T47D (cell line): ENCODE measurements around the gene NANOS3.

Experiments
- DNase-seq, 2 experiments: peaks; one replicate each; pipeline versions ENCODE4 v3.0.0 to v3.0.0-alpha.2; 2011 to 2012; ENCODE audit warnings: low read depth in 1 of 2, low spot score in 1 of 2
- JUND ChIP-seq: IDR thresholded peaks from 2 replicates; pipeline ENCODE4 v1.6.1; 2012; ENCODE audit warnings: low read depth
- in situ Hi-C: cut with HindIII; loops from 2 replicates; pipeline ENCODE4 v1.10.0; 2016; ENCODE audit warnings: low sequenced_read_pairs, low pct_unique_long_range_greater_than_20kb

Gene NANOS3

DNA sequence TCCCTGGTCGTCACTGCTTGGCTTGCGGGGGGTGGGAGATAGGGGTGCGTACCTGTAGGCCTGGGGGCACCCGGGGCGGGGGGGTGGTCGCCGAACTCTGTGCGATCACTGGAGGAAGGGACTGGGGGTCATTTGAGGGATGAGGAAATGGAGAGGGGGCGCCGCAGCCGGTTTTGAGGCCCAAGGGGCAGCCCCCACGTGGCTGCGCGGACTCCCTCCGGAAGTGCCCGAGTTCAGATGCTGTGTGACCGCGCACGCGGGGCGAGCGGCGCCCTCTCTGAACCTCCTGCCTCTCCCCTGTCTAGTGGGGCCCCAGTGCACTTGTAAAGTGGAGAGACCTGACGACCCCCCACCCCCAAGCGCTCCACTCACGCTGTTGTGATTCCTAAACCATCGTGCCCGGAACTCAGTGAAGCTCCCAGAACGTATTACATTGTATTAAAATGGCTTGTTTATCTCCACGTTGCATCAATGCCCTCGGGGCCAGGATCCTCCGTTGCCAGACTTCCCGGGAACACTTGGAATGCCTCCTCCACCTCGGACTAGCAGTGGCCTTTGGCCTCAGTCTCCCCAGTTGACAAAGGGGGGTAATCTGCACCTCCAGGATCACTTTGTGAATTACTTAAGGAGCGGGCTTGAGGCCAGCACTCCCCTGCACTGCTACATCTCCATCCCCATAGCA, 3.0 kb upstream of the NANOS3 start:
- no peak for TF ChIP-seq JUND
- DNase-seq, result peak in 1 of 2 experiments; percentile 44
- in situ Hi-C loops, result no loop called here

DNA sequence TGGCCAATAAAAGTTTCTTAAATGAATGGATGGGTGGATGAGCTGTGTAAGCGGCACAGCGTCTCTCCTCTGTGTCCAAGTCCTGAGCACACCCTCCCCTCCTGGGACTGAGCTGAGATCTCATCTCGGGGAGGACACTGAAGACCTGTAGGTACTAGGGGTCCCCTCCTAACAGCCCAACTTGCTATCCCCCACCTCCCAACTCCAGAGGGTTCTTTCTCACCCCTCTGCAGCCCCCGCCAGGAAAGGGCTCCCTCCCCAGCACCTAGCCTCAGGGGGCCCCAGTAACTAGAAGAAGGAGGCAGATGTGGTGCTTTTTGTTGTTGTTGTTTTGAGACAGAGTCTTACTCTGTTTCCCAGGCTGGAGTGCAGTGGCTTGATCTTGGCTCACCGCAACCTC, 1.1 kb upstream of the NANOS3 start:
- no peak for TF ChIP-seq JUND
- in situ Hi-C loops, result no loop called here
- no peak for DNase-seq

DNA sequence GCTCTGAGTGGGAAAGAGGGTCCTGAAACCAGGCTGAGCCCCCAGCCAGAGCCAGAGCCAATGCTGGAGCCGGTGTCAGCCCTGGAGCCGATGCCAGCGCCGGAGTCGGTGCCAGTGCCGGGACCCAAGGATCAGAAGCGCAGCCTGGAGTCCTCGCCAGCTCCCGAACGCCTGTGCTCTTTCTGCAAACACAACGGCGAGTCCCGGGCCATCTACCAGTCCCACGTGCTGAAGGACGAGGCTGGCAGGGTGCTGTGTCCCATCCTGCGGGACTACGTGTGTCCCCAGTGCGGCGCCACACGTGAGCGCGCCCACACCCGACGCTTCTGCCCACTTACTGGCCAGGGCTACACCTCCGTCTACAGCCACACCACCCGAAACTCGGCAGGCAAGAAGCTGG, 369 bp downstream of the NANOS3 start:
- no peak for DNase-seq
- in situ Hi-C loops, result no loop called here
- TF ChIP-seq JUND, result no peak

DNA sequence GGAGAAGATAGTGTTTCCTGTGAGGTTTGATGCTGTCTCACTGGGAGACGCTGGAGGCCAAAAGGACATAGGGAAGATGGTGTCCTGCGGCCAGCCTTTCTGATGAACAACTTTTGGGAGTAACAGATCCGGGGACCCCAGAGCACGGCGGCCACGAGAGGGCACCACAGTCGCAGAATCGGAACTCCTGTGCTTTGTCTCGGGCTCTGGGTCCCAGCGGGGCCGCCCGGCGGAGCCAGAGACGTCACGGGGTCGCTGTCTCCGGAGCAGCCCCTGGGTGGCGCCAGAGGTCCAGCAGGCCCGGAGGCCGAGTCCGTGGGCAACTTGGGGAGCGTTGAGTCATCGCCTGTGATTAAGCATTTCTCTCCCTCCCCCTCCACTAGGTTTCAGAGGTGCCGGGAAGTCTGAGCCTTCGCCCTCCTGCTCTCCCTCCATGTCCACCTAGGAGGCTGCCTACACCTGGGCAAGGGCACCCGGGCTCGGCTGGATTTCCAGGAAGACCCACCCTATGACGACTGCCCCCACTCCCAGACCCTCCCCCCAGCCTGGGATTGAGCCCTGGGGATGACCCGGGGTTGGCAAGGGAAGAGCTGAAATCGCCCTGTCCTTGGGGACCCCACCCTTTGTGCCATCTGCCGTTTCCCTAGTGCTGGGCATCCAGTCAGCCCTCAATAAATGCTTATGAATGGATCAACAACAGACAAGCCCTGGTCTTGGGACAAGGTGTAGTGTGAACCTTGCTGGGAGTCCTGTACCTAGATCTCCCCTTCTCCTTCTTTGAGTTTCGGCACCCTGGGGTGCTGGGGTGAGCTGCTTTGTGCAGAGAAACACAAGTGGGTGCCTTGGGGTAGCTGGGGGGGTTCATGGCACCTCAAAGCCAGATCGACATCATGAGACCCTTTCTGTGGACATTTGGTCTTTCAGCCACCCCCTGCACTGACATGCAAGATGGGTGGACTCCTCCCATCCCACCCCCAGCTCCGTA, 3.4 kb downstream of the NANOS3 start:
- DNase-seq, result peak; percentile 87 to 93
- in situ Hi-C loops, result no loop called here
- TF ChIP-seq JUND, result no peak; the same call in 1 of the 2 replicates

DNA sequence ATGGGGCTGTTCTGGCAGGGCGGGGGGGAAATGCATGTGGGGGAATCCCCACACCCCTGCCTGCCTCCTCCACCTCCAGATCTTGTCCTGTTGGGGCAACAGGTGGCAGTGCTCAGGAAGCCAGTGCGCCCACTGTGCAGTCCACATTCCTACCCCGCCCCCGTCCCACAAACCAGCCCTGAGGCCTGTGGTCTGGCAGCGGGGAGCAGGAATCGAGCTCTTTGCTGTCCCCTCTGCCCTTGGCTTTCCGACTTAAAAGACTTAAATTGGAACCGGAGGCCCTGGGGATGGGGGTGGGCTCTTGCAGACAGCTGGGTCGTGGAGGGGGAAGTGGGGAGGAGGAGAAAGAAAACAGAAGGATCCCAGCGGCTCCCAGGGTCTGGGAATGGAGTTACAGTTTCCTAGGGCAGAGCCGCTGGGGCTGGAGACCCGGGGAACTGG, 4.3 kb downstream of the NANOS3 start:
- no peak for TF ChIP-seq JUND
- DNase-seq, result no peak
- in situ Hi-C loops, result no loop called here

DNA sequence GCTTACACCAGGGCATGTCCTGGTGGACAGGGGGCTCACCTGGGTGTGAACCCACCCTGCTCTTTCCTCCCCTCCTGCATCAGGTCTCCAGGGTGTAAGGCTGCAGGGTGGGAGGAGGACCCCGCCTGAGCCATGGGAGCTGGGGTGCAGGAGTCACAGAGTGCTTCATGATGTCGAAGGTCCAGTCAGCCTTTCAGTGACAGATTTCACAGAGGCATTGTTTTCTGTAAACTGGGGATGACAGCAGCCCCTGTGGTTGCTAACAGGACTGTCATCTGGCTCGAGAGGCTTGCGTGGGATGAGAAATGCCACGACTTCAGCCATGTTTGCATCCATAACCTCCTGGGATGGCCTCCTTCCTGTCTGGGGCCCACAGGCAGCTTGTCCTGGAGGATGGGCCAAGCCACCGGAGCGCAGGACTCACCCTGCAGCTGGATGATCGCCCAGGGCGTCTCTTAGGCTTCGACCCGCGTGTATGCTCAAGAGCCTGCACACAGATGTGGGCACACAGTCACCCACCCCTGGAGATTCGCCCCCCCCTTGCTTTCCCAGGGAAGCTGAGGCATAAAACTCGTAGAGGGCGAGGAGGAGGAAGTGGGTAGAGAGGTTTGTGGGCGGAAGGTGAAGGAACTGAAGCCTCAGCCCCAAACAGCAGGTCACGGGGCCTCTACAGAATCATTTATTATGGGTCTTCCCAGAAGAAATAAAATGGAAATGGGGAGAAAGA, 4.9 kb downstream of the NANOS3 start:
- in situ Hi-C loops, result no loop called here
- TF ChIP-seq JUND, result no peak
- DNase-seq, result no peak

DNA sequence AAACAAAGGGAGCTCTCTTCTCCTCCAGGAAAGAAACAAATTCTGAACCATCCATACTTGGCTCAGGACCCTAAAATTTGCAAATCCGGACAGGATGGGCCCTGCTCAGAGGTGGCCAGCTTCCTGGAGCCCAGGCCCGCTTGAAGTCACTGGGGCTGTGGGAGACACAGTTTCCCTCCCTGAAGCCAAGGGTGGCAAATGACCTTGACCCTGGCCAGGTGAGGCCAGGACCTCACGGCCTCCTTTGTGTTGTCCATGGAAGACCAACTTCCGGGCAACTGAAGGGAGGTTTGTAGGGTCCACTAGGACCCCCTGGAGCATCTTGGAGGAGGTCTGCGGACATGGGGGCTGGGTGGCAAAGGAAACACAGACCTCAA, 5.5 kb downstream of the NANOS3 start:
- no peak for TF ChIP-seq JUND
- no peak for DNase-seq
- in situ Hi-C loops, result no loop called here

DNA sequence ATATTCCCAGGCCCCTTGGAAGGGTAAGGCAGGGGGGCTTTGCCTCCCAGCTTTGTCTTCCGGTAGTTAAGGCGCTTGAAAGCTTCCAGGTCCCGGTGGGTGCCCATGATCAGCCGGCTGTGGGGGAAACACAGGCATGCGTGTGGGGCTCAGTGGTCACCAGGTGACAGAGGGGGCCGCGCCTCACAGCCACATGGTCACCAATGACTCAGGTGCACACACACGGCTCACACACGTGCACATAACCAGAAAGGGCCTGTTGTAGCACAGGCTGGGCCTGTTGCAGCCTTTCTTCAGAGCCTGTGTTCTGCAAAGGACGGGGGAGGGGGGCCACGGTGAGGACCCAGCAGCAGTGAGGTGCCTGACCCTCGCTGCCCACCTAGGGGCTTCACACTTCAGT, 5.9 kb downstream of the NANOS3 start:
- in situ Hi-C loops, result no loop called here
- DNase-seq, result no peak
- TF ChIP-seq JUND, result no peak

DNA sequence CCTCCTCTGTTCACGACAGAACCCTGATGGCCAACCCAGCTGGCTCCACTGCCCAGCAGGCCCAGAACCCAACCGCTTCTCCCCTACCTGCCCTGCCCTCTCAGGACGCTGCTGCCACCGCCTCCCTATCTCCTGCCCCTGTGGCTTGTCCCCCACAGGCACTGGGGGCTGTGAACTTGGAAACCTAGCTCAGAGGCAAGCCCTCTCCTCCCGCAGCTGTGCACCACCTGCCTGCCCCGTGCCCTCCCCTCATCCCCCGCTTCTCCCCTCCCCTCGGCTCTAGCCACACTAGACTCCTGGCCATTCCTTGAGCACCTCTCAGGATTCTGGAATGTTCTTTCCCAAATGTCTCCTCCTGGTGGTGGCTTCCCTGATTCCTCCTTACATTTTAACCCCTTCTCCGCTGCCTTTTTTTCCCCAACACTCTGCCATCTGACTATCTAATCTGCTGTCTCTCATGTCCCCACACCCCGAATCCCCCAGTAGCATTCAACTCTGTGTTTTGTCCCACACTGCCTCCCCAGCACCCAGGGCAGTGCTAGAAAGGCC, 6.7 kb downstream of the NANOS3 start:
- TF ChIP-seq JUND, result no peak
- in situ Hi-C loops, result no loop called here
- peak in 1 of 2 experiments; percentile 46 for DNase-seq

DNA sequence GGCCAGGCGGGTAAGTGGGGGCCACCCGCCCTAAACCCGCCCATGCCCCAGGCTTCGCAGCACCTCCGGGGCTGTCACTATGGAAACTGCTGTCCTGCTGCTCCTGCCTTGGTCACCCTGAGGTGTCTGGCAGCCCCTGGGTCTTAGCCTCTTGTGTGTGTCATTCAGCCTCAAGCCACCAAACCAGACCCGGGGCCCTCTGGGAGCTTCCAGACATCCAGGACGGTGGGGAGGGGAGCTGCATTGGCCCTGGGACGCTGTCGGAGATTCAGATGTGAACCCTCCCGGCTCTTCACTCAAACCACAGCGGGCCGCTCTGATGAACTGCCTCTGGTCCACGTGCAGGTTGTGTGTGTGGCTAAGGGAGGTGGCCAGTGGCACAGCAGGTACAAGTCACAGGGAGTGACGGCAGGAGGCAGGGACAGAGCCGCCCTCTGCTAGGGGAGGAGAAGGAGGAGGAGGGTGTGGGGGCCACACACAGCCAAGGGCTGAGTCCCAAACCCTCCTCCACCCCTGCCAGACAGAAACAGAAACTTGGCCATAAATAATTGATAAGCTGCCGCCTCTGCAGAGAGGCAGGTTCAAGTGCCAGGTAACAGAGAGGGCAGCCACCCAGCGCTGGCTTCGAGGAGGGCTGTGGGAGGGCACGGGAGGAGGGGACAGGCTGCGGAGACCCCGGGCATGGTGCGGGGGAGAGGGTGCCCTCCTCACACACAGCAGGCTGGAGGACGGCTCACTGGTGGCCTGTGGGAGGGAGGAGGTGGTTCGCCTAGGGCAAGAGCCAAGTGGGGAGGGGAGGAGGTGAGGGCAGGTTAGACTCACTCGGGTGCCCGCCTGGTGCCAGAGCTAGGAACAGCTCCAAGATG, 8.0 kb downstream of the NANOS3 start:
- in situ Hi-C loops, result no loop called here
- no peak for DNase-seq
- no peak for TF ChIP-seq JUND

DNA sequence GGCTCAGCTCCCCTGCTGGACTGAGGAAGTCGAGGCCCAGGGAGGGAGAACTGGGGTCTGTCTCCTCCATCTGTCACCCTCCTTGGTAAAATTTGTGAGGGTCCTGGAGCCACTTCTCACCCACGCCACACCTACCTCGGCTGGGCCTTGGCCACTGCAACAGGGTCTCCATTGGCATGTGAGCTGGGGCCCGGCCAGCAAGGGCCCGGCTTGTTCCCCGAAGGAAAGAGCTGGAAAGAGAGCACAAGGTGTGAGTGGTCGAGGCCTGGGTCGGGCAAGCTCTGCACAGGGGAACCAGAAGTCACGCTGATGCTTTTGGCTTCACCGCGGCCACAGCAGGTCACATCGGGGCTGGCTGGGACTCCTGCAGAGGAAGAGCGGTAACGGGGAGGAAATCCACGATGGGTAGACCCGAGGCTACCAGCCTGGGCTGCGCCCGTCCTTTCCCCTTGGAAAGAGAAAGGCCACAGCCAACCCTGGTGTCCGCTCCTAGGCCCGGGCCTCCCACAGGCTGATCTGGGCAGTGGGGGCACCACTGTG, 9.0 kb downstream of the NANOS3 start:
- DNase-seq, result no peak
- in situ Hi-C loops, result no loop called here
- no peak for TF ChIP-seq JUND
